HepG2 (cell line): ENCODE measurements around the gene MTSS2. TPM values are rescaled to one million over a fixed set of nuclear protein-coding genes. Genes with fewer than 3 reads are reported as not detected.

ENCODE experiments used
- ATAD3A ChIP-seq: sonication (generic); formaldehyde crosslinking; IDR thresholded peaks from 2 replicates; pipeline ENCODE4 v1.4.0; 2020; ENCODE audit warnings: missing genetic modification reagents
- EED ChIP-seq: sonication (generic); formaldehyde crosslinking; IDR thresholded peaks from 2 replicates; pipeline ENCODE4 v1.5.0; 2020; ENCODE audit warnings: mild to moderate bottlenecking, missing genetic modification reagents
- FOXJ3 ChIP-seq: sonication (generic); formaldehyde crosslinking; IDR thresholded peaks from 2 replicates; pipeline ENCODE4 v1.4.0; 2020; ENCODE audit warnings: missing genetic modification reagents, mild to moderate bottlenecking, borderline replicate concordance
- FOXK2 ChIP-seq: fragments of 450-650 bp; IDR thresholded peaks from 2 replicates; pipeline ENCODE4 v1.6.1; 2016
- HES4 ChIP-seq: sonication (generic); formaldehyde crosslinking; IDR thresholded peaks from 2 replicates; pipeline ENCODE4 v1.9.0; 2021; ENCODE audit warnings: mild to moderate bottlenecking, missing genetic modification reagents, borderline replicate concordance
- HOXA9 ChIP-seq: sonication (generic); formaldehyde crosslinking; IDR thresholded peaks from 2 replicates; pipeline ENCODE4 v1.8.1; 2022; ENCODE audit warnings: missing genetic modification reagents, mild to moderate bottlenecking, moderate library complexity, borderline replicate concordance
- KMT2A ChIP-seq: sonication (generic); formaldehyde crosslinking; IDR thresholded peaks from 2 replicates; pipeline ENCODE4 v1.4.0; 2020; ENCODE audit warnings: missing genetic modification reagents
- MED1 ChIP-seq: sonication (generic); formaldehyde crosslinking; IDR thresholded peaks from 2 replicates; pipeline ENCODE4 v1.4.0; 2020; ENCODE audit warnings: missing genetic modification reagents
- MIXL1 ChIP-seq: IDR thresholded peaks from 2 replicates; pipeline ENCODE4 v1.6.1; 2016
- MXD4 ChIP-seq: IDR thresholded peaks from 2 replicates; pipeline ENCODE4 v1.6.1; 2016; ENCODE audit warnings: mild to moderate bottlenecking, missing biosample characterization, missing genetic modification reagents
- MYC ChIP-seq: sonication (generic); formaldehyde crosslinking; IDR thresholded peaks from 2 replicates; pipeline ENCODE4 v1.9.0; 2021; ENCODE audit warnings: missing genetic modification reagents, borderline replicate concordance
- NR2F2 ChIP-seq: IDR thresholded peaks from 2 replicates; pipeline ENCODE4 v1.6.1; 2012; ENCODE audit warnings: low read depth, inconsistent platforms, borderline replicate concordance
- PHB2 ChIP-seq: fragments of 450-650 bp; IDR thresholded peaks from 2 replicates; pipeline ENCODE4 v1.6.1; 2018; ENCODE audit not compliant: partially characterized antibody
- PITX1 ChIP-seq: sonication (generic); formaldehyde crosslinking; IDR thresholded peaks from 2 replicates; pipeline ENCODE4 v1.5.1; 2020; ENCODE audit warnings: mild to moderate bottlenecking, missing genetic modification reagents
- PPARG ChIP-seq: conservative IDR thresholded peaks from 2 replicates; pipeline ENCODE4 v1.6.1; 2016; ENCODE audit warnings: missing biosample characterization, missing genetic modification reagents
- PTBP1 ChIP-seq: fragments of 200-400 bp; formaldehyde crosslinking; IDR thresholded peaks from 2 replicates; pipeline ENCODE4 v1.6.1; 2018; ENCODE audit warnings: low read length, low read depth; ENCODE audit not compliant: poor library complexity, severe bottlenecking
- TEAD3 ChIP-seq: optimal IDR thresholded peaks from 2 replicates; pipeline ENCODE3; 2016; ENCODE audit warnings: borderline replicate concordance
- TMF1 ChIP-seq: sonication (generic); formaldehyde crosslinking; IDR thresholded peaks from 2 replicates; pipeline ENCODE4 v1.8.1; 2022; ENCODE audit warnings: low read depth, missing genetic modification reagents
- ZFP1 ChIP-seq: IDR thresholded peaks from 2 replicates; pipeline ENCODE4 v1.6.1; 2016
- ZFP36L1 ChIP-seq: sonication (generic); formaldehyde crosslinking; IDR thresholded peaks from 2 replicates; pipeline ENCODE4 v1.8.0; 2022; ENCODE audit warnings: mild to moderate bottlenecking, missing genetic modification reagents, moderate library complexity
- ZNF10 ChIP-seq: sonication (generic); formaldehyde crosslinking; IDR thresholded peaks from 2 replicates; pipeline ENCODE4 v1.4.0; 2020; ENCODE audit warnings: mild to moderate bottlenecking, low read depth, missing genetic modification reagents, borderline replicate concordance
- ZNF207 ChIP-seq: fragments of 450-650 bp; IDR thresholded peaks from 2 replicates; pipeline ENCODE4 v1.6.1; 2016; ENCODE audit warnings: antibody characterized with exemption, borderline replicate concordance
- ZNF333 ChIP-seq: sonication (generic); formaldehyde crosslinking; IDR thresholded peaks from 2 replicates; pipeline ENCODE4 v1.4.0; 2020; ENCODE audit warnings: mild to moderate bottlenecking, missing genetic modification reagents, borderline replicate concordance
- ZNF350 ChIP-seq: sonication (generic); formaldehyde crosslinking; IDR thresholded peaks from 2 replicates; pipeline ENCODE4 v1.4.0; 2020; ENCODE audit warnings: mild to moderate bottlenecking, low read depth, missing genetic modification reagents, borderline replicate concordance
- ZNF468 ChIP-seq: sonication (generic); formaldehyde crosslinking; IDR thresholded peaks from 2 replicates; pipeline ENCODE4 v1.8.0; 2022; ENCODE audit warnings: mild to moderate bottlenecking, moderate library complexity, missing genetic modification reagents
- ZNF614 ChIP-seq: IDR thresholded peaks from 2 replicates; pipeline ENCODE4 v1.6.1; 2018; ENCODE audit warnings: missing biosample characterization, missing genetic modification reagents, inconsistent platforms, borderline replicate concordance
- ZNF674 ChIP-seq: sonication (generic); formaldehyde crosslinking; IDR thresholded peaks from 2 replicates; pipeline ENCODE4 v1.5.0; 2020; ENCODE audit warnings: low read depth, mild to moderate bottlenecking, missing genetic modification reagents
- ZSCAN12 ChIP-seq: sonication (generic); formaldehyde crosslinking; IDR thresholded peaks from 2 replicates; pipeline ENCODE4 v1.9.0; 2021; ENCODE audit warnings: mild to moderate bottlenecking, missing genetic modification reagents
- ZSCAN31 ChIP-seq: sonication (generic); formaldehyde crosslinking; IDR thresholded peaks from 2 replicates; pipeline ENCODE4 v1.5.0; 2020; ENCODE audit warnings: low read depth, mild to moderate bottlenecking, missing genetic modification reagents
- polyA plus RNA-seq, 8 experiments: library from polyadenylated mRNA; depleted of rRNA in 3 of 8; stranded (reverse) in 7 of 8; unstranded in 1 of 8; fragments of >200 nt; fragmentation: Illumina TruSeq in 4 of 8; extraction: Trizol in 4 of 8; gene quantifications; 2 replicates each; pipeline versions ENCODE4 v1.2.1 to v1.2.3, GENCODE V29; 2011 to 2016; ENCODE audit warnings: low read depth in 4 of 8, missing spikeins in 1 of 8, mixed read lengths in 1 of 8; ENCODE audit not compliant: insufficient read depth in 1 of 8
- total RNA-seq, 5 experiments: library from RNA; depleted of rRNA; stranded (reverse); fragments of >200 nt; fragmentation: Illumina TruSeq; extraction: Trizol; gene quantifications; 2 replicates each; pipeline ENCODE4 v1.2.3, GENCODE V29; 2016; ENCODE audit warnings: low read depth in 1 of 5
- TF ChIP-seq, protein P1 (sequence below): sonication (generic); formaldehyde crosslinking; IDR thresholded peaks from 2 replicates; pipeline ENCODE4 v1.9.0; 2021; ENCODE audit warnings: missing genetic modification reagents, mild to moderate bottlenecking, borderline replicate concordance
- TF ChIP-seq, protein P2 (sequence below): IDR thresholded peaks from 2 replicates; pipeline ENCODE4 v1.6.1; 2016; ENCODE audit warnings: missing compliant biosample characterization, missing genetic modification reagents, borderline replicate concordance

MTSS2 gene
- total and polyA plus RNA-seq, 2 of the 13 experiments (the other 11 are each of a cell fraction or from before 2014, with no cell fraction given) = 132 to 242 TPM

DNA sequence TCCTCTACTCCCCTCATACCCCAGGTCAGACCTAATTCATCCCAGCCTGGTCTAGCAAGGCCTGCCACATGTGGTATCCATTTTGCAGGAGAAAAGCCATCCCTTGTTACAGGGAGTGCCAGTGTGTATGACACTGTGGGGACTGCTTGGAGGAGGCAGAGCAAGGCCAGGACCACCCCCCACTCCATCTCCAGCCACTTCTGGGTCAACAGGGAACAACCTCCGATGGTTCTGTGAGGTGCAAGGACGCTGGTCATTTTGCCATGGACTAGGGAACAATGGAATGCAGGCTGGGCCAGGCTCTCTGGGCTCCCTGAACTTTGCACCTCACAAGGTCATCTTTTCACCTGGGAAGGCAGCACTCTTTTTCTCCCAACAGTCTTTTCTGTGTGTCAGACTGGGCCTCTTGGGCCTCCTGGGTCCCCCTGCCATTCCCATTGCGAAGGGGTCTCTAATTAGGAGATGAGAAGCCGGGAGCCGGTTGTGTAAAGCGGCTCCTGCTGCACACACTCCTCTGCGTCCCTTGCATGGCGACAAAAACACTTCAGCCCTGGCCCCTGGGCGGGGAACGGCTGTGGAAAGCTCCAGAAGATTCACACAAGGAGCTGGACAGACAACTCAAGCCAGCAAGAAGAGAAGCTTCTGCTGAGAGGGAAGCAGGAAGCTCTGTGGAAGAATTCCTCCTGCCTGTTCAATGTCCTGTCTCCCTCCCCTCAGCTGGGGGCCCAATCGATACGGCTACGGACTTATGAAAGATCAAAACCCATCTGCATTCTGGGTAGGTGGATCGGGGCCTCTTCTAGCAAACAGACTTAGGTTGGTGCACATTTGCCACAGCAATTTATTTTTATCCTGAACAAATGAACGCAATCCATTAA, 38.5 kb upstream of the MTSS2 start (continued):
- TF ChIP-seq HOXA9 (CRISPR knock-in tag) = no peak
- no peak; the same call in 1 of the 2 replicates for TF ChIP-seq FOXJ3 (CRISPR knock-in tag)
- peak; percentile 75; the same call in 1 of the 2 replicates for TF ChIP-seq ZNF614 (CRISPR knock-in tag)
- TF ChIP-seq ZFP36L1 = no peak; the same call in 1 of the 2 replicates
- no peak for TF ChIP-seq ATAD3A
- TF ChIP-seq ZNF350 = no peak; the same call in none of the 2 replicates
- TF ChIP-seq EED = no peak; the same call in 1 of the 2 replicates
- no peak for TF ChIP-seq PTBP1
- peak; percentile 66 for TF ChIP-seq MED1 (CRISPR knock-in tag)
- no peak for TF ChIP-seq ZSCAN12 (CRISPR knock-in tag)
- no peak for TF ChIP-seq PHB2
- no peak for TF ChIP-seq ZFP1 (CRISPR knock-in tag)
- TF ChIP-seq NR2F2 = no peak; the same call in 1 of the 2 replicates
- TF ChIP-seq, protein P1, sequence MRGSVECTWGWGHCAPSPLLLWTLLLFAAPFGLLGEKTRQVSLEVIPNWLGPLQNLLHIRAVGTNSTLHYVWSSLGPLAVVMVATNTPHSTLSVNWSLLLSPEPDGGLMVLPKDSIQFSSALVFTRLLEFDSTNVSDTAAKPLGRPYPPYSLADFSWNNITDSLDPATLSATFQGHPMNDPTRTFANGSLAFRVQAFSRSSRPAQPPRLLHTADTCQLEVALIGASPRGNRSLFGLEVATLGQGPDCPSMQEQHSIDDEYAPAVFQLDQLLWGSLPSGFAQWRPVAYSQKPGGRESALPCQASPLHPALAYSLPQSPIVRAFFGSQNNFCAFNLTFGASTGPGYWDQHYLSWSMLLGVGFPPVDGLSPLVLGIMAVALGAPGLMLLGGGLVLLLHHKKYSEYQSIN (CRISPR knock-in tag) = no peak
- TF ChIP-seq ZNF10 (CRISPR knock-in tag) = no peak
- no peak for TF ChIP-seq ZNF674
- TF ChIP-seq PPARG (CRISPR knock-in tag) = peak; percentile 34; the same call in 1 of the 2 replicates
- TF ChIP-seq KMT2A (CRISPR knock-in tag) = no peak; the same call in 1 of the 2 replicates
- TF ChIP-seq ZNF333 (CRISPR knock-in tag) = peak; percentile 9; the same call in 1 of the 2 replicates
- no peak for TF ChIP-seq ZNF468
- peak; percentile 22; the same call in 1 of the 2 replicates for TF ChIP-seq MYC (CRISPR knock-in tag)
- TF ChIP-seq MXD4 = peak; percentile 59; the same call in 1 of the 2 replicates
- TF ChIP-seq MIXL1 (CRISPR knock-in tag) = peak; percentile 26
- TF ChIP-seq PITX1 (CRISPR knock-in tag) = peak; percentile 36; the same call in 1 of the 2 replicates
- peak; percentile 94 for TF ChIP-seq TEAD3 (CRISPR knock-in tag)
- TF ChIP-seq, protein P2, sequence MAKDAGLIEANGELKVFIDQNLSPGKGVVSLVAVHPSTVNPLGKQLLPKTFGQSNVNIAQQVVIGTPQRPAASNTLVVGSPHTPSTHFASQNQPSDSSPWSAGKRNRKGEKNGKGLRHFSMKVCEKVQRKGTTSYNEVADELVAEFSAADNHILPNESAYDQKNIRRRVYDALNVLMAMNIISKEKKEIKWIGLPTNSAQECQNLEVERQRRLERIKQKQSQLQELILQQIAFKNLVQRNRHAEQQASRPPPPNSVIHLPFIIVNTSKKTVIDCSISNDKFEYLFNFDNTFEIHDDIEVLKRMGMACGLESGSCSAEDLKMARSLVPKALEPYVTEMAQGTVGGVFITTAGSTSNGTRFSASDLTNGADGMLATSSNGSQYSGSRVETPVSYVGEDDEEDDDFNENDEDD (CRISPR knock-in tag) = 0 out of 2 replicates have a peak, but pooled peaks have one; percentile 46
- no peak for TF ChIP-seq FOXK2
- peak; percentile 14; the same call in 1 of the 2 replicates for TF ChIP-seq HES4
- TF ChIP-seq ZSCAN31 (CRISPR knock-in tag) = no peak; the same call in 1 of the 2 replicates
- peak; percentile 48; the same call in 1 of the 2 replicates for TF ChIP-seq TMF1
- TF ChIP-seq ZNF207 = no peak
